Measurements from ENCODE around the gene CAMK2A.
"Not testable (repeated sequence)": the region's sequence is repeated elsewhere in the genome, so short reads cannot be mapped to it uniquely, and the experiment has no call there.

The CAMK2A gene

DNA sequence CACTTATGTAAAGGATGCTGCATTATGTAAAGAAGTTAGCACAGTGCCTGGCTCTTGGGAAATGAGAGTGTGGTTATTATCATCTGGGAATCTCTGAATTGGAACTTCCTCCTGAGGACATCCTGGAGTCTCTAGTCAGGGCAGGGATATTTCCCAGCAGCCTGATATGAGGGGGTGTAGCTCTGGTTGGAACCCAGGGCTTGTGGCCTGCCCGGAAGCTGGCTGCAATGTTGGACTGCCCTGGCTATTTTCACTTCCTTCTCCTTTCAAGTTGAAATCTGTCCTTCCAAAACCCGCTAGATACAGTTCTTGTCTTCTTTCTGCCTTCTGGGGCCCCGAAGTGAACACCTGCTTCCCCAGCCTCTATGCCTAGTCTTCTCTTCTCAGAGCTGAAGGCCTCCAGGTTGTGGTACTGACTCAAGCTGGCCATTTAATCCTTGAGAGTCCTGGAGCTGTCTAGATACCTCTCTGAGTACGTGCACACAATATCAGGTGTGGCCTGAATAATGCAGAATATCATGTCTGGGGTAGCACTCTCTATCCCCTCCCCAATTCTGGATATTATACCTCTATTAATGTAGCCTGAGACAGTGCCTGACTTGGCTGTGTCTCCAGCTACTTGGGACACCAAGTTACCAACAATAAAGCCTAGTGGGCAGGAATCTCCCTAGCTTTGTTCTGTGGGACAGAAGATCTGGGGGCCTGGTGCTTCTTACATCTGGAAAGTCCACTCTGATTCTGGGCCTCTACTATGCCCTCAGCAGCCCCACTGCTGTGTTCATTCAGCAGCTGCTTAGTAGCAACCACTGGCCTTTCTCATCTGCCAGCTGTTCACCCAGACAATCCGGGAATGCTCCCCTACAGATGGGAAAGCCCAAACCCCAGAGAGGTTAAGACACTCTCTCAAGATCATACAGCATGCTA, 54.7 kb downstream of the CAMK2A start:
- no peak for DNase-seq (ENCODE audit: low spot score)

GRCh38 chr5:150233706-150234105, 55.9 kb downstream of the CAMK2A start:
- DNase-seq (ENCODE audit: low spot score) = not testable (repeated sequence)

- DNase-seq (ENCODE audit: low spot score) = no peak
These were observed 58.7 kb downstream of the CAMK2A start for GRCh38 chr5:150230842-150231241.

- DNase-seq (ENCODE audit: low spot score) = no peak
These were observed 60.0 kb downstream of the CAMK2A start for GRCh38 chr5:150229571-150229970.

GRCh38 chr5:150227606-150228273, 61.8 kb downstream of the CAMK2A start:
- no peak for DNase-seq (ENCODE audit: low spot score)

DNA sequence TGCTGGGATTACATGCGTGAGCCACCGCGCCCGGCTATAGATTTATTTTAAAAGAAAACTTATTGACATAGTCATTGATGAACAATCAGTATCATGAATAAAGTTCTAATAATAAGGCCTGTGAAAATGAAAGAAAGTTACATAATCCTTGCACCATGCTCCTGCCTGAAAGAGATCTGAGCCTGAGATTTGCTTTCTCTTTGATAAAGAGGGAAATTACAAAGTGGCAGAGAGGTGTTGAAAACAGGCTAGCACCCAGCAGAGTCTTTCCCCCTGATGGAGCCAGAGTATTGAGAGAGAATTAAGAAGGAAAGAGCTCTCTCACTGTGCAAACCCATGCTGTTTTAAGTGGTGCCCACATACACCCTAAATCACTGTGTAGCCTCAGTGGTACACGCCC, 62.5 kb downstream of the CAMK2A start:
- no peak for DNase-seq (ENCODE audit: low spot score)

GRCh38 chr5:150224483-150225027, 65.0 kb downstream of the CAMK2A start:
- no peak for DNase-seq (ENCODE audit: low spot score)

DNA sequence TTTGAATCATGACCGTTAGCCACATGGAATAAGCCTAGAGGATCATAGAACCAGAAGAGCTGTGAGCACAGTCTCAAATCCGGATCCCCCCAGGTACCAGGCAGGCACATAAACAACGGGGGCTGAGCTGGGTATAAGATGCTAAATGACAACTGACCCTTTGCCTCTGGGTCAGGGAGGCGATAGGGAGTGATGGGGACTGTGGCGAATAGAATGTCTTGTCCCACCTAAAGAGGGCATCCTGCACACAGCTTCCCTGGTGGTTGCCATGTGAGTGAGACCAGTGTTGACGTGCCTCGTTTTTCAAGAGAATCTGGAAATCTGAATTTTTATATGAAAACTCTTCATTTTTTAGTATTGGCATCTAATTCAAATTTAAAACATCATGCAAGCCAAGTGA, 66.1 kb downstream of the CAMK2A start:
- DNase-seq (ENCODE audit: low spot score) = no peak

DNA sequence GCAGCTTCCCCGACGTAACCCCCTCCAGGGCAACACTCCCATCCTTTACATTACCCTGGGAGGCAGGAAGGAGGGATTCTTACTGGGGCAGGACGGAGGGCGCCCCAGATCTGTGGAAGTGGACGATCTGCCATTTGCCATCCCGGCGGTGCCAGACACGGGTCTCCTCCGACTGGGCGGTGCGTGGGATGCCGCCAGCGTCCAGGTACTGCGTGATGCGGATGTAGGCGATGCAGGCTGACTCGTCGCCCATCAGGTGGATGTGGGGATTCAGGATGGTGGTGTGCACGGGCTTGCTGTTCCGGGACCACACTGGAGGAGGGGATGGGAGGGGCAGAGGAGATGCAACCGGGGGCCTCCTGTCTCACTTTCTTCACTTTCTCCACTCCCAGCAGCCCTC, 66.7 kb downstream of the CAMK2A start:
- no peak for DNase-seq (ENCODE audit: low spot score)

GRCh38 chr5:150221471-150221870, 68.1 kb downstream of the CAMK2A start:
- no peak for DNase-seq (ENCODE audit: low spot score)

DNA sequence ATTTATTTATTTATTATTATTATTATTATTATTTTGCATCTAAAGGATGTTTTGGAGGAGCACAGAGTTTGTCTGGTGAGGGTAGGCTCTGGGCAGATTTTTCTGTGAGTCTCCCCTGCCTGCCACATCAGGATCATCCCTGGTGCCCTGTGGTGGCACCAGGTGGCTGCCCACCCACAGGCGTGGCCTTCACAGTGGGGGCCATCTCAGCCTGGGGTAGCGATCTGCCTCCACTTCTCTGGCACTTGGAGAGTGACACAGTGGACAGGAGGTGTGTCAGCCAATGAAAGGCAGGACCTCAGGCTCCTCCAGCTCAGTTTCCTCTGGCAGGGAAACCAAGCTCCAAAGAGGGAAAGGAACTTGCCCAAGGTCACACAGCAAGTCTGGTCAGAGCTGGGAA, 69.7 kb downstream of the CAMK2A start:
- no peak for DNase-seq (ENCODE audit: low spot score)

GRCh38 chr5:150219142-150219541, 70.4 kb downstream of the CAMK2A start:
- no peak for DNase-seq (ENCODE audit: low spot score)

DNA sequence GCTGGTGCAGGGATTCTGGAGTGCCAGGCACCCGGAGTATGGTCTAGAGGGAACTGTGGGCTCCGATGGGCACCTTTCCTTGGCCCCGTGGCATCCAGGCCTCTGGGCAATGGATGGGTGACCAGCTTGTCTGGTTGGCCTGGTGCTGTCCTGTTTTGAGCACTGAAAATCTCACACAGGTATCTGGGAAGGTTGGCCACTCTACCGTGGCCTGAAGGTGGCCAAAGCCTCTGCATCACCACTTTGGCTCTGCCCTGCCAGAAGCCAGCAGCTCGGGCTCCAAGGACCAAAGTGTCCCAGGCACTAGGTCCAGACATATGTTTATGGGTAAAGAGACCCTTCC, 70.9 kb downstream of the CAMK2A start:
- DNase-seq (ENCODE audit: low spot score) = no peak

GRCh38 chr5:150217873-150218692, 71.5 kb downstream of the CAMK2A start:
- DNase-seq (ENCODE audit: low spot score) = peak; percentile 91

DNA sequence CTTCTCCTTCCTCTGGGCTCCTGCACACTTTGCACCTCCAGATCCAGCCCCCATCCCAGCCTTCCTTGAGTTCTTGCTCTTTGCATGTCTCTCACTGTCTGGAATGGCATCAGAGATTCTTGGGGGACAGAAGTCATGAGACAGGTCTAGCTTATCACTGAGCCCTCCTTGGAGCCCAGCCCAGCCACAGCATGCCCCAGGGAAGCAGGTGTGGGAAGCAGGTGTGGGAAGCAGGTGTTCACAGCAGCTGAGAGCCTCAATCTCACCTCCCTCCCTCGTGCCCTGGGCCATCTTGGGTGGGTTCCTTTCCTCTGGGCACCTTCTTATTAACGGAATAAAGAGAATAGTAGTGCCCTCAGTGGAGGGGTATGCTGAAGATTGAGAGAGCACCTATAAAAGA, 72.5 kb downstream of the CAMK2A start:
- no peak for DNase-seq (ENCODE audit: low spot score)

DNA sequence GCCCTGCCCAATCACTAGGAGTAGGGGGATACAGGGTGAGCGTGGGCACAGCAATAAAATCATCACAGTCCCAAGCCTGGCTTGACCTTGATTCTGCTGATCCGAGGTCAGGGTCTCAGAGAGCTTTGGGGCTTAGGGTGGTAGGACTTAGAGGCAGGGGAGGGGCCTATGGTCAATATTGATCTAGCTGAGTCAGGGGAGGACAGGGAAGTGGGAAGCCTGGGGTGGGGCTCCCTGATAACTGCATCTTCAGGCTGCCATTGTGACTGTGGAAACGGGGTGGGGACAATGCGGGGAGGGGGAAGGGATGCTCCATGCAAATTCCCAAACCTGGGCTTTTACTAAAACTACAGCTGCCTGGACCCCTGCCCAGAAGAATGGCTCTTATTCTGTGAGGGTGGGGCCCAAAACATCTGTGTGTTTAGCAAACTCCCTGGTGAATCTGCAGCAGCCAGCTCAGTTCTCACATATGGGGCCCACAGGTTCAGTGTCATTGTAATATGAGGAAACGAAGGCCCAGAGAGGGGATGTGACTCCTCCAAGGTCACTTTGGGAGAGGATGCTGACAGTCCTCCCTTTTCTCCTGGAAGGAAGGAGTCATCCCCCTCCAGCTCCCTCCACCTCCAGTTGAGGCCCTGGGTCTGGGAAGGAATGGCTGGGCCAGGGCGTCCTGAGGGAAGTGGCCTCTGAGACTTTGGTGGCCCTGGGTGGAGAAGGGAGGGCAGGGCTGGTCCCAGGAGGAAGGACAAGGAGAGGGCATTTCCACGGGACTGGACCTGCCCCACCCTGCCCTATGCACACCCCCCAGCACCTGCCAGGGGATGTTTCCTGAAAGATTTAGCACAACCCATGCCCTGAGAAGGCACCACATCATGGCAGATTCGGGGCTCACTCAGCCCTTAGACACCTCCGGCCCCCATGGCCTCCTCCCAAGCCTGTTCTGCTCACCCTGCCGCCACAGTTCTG, 73.3 kb downstream of the CAMK2A start:
- no peak for DNase-seq (ENCODE audit: low spot score)

DNA sequence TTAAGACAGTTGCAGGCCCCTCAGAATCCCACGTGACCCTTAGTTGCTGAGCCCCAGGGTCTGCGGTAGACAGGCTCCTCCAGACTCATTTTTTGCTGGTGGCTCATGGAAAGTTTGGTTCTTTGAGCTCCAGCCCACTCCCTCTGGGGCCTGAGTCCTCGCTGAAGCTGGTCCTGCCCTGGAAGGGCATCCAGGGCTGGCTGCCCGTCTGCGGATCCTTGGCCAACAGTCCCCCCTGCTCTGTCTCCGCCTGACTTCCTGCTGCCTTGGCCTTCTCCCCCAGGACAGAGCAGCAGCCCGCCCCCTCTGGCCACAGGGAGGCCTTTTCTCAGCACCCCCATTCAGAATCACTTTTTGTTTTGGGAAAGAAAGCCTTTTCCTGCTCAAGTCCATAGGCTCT, 75.3 kb downstream of the CAMK2A start:
- DNase-seq (ENCODE audit: low spot score) = no peak

GRCh38 chr5:150213530-150213929, 76.0 kb downstream of the CAMK2A start:
- no peak for DNase-seq (ENCODE audit: low spot score)

DNA sequence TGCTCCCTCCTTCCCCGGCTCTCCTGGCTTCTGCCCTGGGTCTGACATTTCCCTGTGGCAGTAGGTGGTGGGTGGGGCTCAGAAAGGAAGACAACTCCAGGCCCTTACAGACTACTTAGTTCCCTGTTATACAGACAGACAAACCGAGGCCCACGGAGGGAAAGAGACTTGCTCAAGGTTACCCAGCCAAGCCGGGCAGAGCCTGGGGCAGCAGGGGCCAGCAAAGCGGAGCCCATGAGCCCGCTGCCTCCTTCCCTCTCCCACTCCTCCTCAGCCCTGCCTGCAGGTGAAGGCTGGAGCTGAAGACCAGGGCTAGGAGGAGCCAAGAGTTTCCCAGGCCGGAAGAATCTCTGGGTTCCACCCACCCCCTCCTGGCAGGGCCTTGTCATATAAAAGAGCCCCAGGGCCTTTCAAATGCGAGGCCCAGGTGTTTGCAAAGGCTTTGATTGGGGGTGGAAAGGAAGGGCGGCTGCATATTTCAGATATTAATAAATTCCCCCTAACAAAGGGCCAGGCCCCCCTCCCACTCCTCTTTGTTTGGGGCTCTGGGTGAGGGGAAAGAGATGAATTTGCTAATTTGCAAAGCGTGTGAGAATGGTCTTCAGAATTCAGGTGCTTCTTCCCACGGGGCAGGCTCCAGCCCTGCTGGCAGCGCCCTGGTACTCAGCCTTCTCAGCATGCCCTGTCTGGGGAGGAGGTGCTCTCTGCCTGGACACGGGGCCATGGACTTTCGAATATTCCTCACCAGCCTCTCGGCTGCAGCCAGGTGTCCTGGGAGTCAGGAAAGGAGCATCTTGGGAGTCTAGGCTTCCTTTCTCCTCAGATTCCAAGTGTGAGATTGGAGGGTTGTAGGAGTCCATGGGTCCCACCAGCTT, 78.2 kb downstream of the CAMK2A start:
- DNase-seq (ENCODE audit: low spot score) = no peak

GRCh38 chr5:150210644-150211043, 78.9 kb downstream of the CAMK2A start:
- no peak for DNase-seq (ENCODE audit: low spot score)

Data from cerebellar cortex (tissue), 1 donor.